Measurements from ENCODE around the gene ERAS. TPM values are rescaled to one million over a fixed set of nuclear protein-coding genes. Genes with fewer than 3 reads are reported as not detected.

The ERAS gene
- total RNA-seq, 2 donors from 2014 or later = not detected

GRCh38 chrX:48792219-48792618 lies 34.1 kb upstream of the ERAS start:
- Histone ChIP-seq H3K27ac (no peak overlapping the region), H3K27me3 (no peaks in the 10 kb centered on the region), H3K36me3 (no peaks in the 10 kb centered on the region), H3K4me1 (no peaks in the 10 kb centered on the region), H3K4me3 (no peak overlapping the region), H3K9me3 (no peaks in the 10 kb centered on the region)
- DNase-seq (ENCODE audit: low spot score) = no peak
- no peak for TF ChIP-seq CTCF (IDR thresholded peaks at IDR 0.05)

- Histone ChIP-seq H3K27me3 (no peaks in the 10 kb centered on the region), H3K27ac (no peak overlapping the region), H3K4me3 (no peak overlapping the region), H3K36me3 (no peaks in the 10 kb centered on the region), H3K4me1 (no peaks in the 10 kb centered on the region), H3K9me3 (no peaks in the 10 kb centered on the region)
- DNase-seq (ENCODE audit: low spot score) = no peak
- TF ChIP-seq CTCF (IDR thresholded peaks at IDR 0.05) = no peak
These were observed 32.4 kb upstream of the ERAS start for GRCh38 chrX:48793935-48794334.

GRCh38 chrX:48794340-48794910 lies 31.9 kb upstream of the ERAS start:
- no peaks in the 10 kb centered on the region for H3K36me3 ChIP-seq
- H3K27me3 ChIP-seq = no peaks in the 10 kb centered on the region
- H3K9me3 ChIP-seq = no peaks in the 10 kb centered on the region
- H3K4me3 ChIP-seq = no peak overlapping the region
- no peak for TF ChIP-seq CTCF (IDR thresholded peaks at IDR 0.05)
- H3K27ac ChIP-seq = no peak overlapping the region
- DNase-seq (ENCODE audit: low spot score) = no peak
- no peaks in the 10 kb centered on the region for H3K4me1 ChIP-seq

GRCh38 chrX:48794911-48795515 lies 31.3 kb upstream of the ERAS start:
- H3K36me3 ChIP-seq = no peaks in the 10 kb centered on the region
- no peaks in the 10 kb centered on the region for H3K9me3 ChIP-seq
- DNase-seq (ENCODE audit: low spot score) = no peak
- TF ChIP-seq CTCF (IDR thresholded peaks at IDR 0.05) = no peak
- H3K4me1 ChIP-seq = no peaks in the 10 kb centered on the region
- H3K27ac ChIP-seq = no peak overlapping the region
- H3K4me3 ChIP-seq = no peak overlapping the region
- H3K27me3 ChIP-seq = no peaks in the 10 kb centered on the region

- no peaks in the 10 kb centered on the region for H3K36me3 ChIP-seq
- no peaks in the 10 kb centered on the region for H3K27me3 ChIP-seq
- no peak for DNase-seq (ENCODE audit: low spot score)
- H3K27ac ChIP-seq = no peak overlapping the region
- H3K4me3 ChIP-seq = no peak overlapping the region
- H3K4me1 ChIP-seq = peaks cover 0 to 5% of the 10 kb centered on the region in 2 donors
- no peaks in the 10 kb centered on the region for H3K9me3 ChIP-seq
- TF ChIP-seq CTCF (IDR thresholded peaks at IDR 0.05) = no peak
These were observed 28.0 kb upstream of the ERAS start for GRCh38 chrX:48798318-48798717.
